ENCODE data around the gene CYP19A1.

CYP19A1 gene

DNA sequence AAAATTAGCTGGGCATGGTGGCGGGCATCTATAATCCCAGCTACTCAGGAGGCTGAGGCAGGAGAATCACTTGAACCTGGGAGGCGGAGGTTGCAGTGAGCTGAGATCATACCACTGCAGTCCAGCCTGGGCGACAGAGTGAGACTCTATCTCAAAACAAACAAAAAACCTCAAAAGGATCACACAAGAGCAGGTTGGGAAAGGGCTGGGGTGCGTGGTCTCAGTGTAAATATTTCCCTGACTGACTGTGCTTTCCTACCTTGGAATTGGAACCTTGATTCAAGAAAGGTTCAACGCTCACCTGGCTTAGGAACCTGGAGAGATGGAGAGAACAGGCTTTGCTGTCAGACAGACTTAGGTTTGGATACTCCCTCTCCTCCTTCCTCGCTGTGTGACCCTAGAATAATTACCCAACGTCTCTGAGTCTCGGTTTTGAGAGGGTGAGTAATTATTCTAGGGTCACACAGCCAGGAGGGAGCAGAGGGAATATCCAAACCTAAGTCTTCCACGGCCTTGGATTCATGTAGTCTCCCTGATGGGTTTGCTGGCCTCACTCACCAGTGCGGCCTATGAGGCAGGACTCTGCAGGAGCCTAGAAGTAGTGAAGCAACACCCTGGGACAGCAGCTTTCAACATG is 24.6 kb downstream of the CYP19A1 start:
- no peak for DNase-seq (ENCODE audit: low read depth)
- TF ChIP-seq, protein P1, sequence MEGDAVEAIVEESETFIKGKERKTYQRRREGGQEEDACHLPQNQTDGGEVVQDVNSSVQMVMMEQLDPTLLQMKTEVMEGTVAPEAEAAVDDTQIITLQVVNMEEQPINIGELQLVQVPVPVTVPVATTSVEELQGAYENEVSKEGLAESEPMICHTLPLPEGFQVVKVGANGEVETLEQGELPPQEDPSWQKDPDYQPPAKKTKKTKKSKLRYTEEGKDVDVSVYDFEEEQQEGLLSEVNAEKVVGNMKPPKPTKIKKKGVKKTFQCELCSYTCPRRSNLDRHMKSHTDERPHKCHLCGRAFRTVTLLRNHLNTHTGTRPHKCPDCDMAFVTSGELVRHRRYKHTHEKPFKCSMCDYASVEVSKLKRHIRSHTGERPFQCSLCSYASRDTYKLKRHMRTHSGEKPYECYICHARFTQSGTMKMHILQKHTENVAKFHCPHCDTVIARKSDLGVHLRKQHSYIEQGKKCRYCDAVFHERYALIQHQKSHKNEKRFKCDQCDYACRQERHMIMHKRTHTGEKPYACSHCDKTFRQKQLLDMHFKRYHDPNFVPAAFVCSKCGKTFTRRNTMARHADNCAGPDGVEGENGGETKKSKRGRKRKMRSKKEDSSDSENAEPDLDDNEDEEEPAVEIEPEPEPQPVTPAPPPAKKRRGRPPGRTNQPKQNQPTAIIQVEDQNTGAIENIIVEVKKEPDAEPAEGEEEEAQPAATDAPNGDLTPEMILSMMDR (IDR thresholded peaks at IDR 0.05; ENCODE audit: control insufficient read depth, extremely low read depth, insufficient read depth), result no peak
- no peak overlapping the region for H3K4me3 ChIP-seq (ENCODE audit: low read depth, low read length)

DNA sequence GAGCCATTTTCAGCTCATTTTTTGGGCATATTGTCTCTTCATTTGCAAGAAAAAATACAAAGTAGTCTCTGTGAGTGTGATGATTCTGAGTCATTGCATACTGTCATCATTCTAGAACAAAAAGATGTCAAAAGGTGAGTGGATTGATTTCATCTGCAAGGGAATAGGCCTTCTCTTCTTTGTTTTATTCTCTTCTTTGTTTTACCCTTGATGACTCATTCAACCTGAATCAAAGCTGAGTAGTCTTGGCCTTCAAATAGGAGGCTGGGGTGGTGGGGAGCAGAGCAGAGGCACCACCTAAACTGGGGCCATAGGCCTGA is 25.4 kb downstream of the CYP19A1 start:
- TF ChIP-seq, protein P1 (IDR thresholded peaks at IDR 0.05; ENCODE audit: control insufficient read depth, extremely low read depth, insufficient read depth), result no peak
- DNase-seq (ENCODE audit: low read depth), result no peak
- no peak overlapping the region for H3K4me3 ChIP-seq (ENCODE audit: low read depth, low read length)

DNA sequence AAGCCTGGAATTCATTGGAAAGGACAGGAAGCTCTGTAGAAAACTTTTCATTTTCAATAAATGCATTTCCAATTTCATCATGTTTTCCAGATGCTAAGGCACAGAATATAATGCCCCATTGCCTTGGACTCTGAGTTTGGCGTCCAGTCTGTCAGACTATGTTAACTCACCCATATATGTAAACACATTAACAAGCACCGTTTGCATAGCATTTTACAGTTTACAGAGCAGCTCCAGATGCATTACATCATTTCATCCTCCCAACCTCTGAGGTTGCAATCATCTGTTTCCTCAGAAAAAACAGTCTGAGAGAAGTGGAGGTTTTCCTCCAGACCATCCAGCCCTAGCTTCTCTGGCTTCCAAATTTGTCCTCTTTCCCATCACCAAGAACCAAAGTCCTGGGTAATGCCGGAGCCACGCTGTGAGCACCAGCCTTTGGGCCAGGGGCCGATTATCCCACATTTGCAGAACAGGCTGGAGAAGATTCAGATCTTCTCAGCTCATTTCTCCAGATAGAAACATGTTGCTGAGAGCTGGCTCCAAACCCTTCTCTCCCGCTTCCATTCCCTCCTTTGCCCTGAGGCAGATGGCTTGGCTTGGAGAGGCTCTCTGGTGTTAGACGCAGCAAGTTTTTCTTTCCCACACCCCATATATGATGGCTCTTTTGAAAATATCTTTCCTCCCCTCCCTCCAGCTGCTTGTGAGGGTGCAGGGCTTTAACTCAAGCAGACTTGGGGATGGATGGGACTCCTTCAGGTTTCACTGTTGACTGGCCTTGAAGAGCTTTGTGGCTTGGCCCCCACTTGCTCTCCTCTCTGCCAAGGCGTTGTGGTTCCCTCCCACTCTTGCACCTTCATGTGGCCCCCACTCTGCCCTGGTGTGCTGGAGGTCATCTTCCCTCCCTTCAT is 26.0 kb downstream of the CYP19A1 start:
- TF ChIP-seq, protein P1 (IDR thresholded peaks at IDR 0.05; ENCODE audit: control insufficient read depth, extremely low read depth, insufficient read depth), result no peak
- DNase-seq (ENCODE audit: low read depth), result peak; percentile 35
- H3K4me3 ChIP-seq (ENCODE audit: low read depth, low read length), result no peak overlapping the region

DNA sequence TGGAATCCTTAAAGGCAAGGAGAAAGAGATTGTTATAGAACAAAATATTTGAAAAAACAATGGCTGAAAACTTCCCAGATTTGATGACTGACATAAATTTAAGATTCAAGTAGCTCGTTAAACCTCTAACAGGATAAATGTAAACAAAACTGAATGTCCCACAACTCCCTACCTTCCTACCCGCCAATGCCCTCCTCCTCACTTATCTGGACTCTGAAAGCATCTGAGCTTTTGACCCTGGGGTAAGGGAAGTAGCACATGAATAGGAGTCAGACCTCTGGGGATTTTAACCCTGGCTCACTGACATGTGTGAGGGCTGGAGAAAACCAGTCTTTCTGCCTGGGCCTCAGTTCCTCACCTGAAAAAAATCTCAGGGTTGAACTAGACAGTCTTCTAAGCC is 26.9 kb downstream of the CYP19A1 start:
- no peak for DNase-seq (ENCODE audit: low read depth)
- no peak overlapping the region for H3K4me3 ChIP-seq (ENCODE audit: low read depth, low read length)
- TF ChIP-seq, protein P1 (IDR thresholded peaks at IDR 0.05; ENCODE audit: control insufficient read depth, extremely low read depth, insufficient read depth), result no peak

DNA sequence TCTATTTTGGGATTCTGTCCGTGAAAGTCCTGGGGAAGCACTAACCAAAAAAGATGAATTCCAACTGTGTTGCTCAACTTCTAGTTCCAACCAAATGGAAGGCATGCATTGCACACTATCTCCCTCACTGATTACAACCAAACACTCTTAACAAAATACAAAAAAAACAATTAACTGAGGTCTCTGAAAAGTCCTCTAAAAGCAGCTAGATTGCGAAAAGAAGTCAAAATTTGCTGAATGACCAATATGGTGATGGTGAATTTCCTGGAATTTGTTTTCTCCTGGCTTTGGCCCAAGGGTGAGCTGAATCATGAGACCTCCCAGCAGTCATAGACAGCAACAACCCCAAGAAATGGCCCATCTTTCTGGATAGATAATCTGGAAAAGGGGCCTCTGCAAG is 28.3 kb downstream of the CYP19A1 start:
- no peak overlapping the region for H3K4me3 ChIP-seq (ENCODE audit: low read depth, low read length)
- no peak for DNase-seq (ENCODE audit: low read depth)
- TF ChIP-seq, protein P1 (IDR thresholded peaks at IDR 0.05; ENCODE audit: control insufficient read depth, extremely low read depth, insufficient read depth), result no peak

DNA sequence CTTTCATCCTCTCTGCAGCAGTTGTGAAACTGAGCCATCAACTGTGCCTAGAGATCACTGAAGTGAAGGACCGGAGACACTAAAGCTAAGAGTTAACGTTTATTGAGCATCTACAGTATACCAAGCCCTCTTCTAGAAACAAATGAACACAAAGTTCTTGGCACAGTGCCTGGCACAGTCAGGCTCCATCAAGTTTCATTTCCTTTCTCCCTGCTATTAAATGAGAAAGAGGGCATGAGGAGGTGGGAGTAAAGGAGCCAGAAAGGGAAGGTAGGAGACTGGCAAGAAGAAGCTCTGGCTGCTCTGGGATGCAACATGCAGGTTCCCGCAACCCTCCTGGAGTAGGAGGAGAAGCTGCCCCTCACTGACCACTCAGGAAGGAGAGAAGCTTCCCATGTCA is 30.6 kb downstream of the CYP19A1 start:
- TF ChIP-seq, protein P1 (IDR thresholded peaks at IDR 0.05; ENCODE audit: control insufficient read depth, extremely low read depth, insufficient read depth), result no peak
- H3K4me3 ChIP-seq (ENCODE audit: low read depth, low read length), result no peak overlapping the region
- peak; percentile 21 for DNase-seq (ENCODE audit: low read depth)

Measured in LNCaP clone FGC (cell line).